Measurements from ENCODE around the gene CNTNAP2. TPM values are rescaled to one million over a fixed set of nuclear protein-coding genes. Genes with fewer than 3 reads are reported as not detected.

Gene CNTNAP2
- total and polyA plus RNA-seq, 7 donors, result 0.60 to 2.4 (median 1.7) TPM

DNA sequence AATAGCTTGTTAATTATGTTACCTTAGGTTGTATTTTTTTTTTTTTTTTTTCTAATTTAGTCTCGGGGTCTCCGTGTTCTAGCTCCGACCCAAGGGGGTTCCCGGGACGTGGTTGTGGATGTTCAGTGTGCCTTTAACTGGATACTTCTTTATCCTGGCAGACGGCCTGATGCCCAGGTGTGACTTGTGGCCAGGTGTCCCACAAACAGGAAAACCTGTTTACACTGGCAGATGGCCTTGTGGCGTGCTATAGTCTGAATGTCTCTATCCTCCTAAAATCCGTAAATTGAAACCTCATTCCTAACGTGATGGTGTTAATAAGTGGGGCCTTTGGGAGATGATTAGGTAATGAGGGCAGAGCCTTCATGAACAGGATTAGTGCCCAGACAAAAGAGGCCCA, 1927.6 kb downstream of the CNTNAP2 start:
- intact Hi-C loops (cut with DNase I), result no loop called here
- Histone ChIP-seq H3K4me1 (no peaks in the 10 kb centered on the region), H3K9me3 (no peaks in the 10 kb centered on the region), H3K36me3 (no peaks in the 10 kb centered on the region), H3K4me3 (no peak overlapping the region), H3K27me3 (no peaks in the 10 kb centered on the region), H3K27ac (no peak overlapping the region)
- DNase-seq, result no peak
- WGBS, 2 donors, result 61 to 86% methylated on average over 9 of the region's 9 CpGs
- TF ChIP-seq POLR2AphosphoS5 (IDR thresholded peaks at IDR 0.05) (no peak), EP300 (IDR thresholded peaks at IDR 0.05) (no peak), POLR2A (IDR thresholded peaks at IDR 0.05) (no peak)
- TF ChIP-seq, protein P1, sequence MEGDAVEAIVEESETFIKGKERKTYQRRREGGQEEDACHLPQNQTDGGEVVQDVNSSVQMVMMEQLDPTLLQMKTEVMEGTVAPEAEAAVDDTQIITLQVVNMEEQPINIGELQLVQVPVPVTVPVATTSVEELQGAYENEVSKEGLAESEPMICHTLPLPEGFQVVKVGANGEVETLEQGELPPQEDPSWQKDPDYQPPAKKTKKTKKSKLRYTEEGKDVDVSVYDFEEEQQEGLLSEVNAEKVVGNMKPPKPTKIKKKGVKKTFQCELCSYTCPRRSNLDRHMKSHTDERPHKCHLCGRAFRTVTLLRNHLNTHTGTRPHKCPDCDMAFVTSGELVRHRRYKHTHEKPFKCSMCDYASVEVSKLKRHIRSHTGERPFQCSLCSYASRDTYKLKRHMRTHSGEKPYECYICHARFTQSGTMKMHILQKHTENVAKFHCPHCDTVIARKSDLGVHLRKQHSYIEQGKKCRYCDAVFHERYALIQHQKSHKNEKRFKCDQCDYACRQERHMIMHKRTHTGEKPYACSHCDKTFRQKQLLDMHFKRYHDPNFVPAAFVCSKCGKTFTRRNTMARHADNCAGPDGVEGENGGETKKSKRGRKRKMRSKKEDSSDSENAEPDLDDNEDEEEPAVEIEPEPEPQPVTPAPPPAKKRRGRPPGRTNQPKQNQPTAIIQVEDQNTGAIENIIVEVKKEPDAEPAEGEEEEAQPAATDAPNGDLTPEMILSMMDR (IDR thresholded peaks at IDR 0.05), result no peak

DNA sequence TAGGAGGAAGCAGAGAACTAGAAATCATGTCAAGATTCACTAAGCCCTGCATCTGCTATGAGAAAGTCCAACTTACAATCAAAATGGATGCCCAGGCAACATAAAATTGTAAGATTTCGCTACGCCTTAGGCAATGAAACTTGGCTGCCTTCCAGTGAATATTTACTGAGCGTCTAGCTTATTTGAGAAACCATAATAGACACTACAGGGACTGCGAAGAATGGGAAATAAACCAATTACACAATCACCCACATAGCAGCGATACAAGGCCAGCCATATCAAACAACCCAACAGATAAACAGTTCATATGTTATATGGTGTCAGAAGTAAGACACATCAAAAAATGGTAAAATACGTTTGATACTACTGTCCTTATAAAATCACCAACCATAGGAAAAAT, 1928.9 kb downstream of the CNTNAP2 start:
- Histone ChIP-seq H3K27me3 (no peaks in the 10 kb centered on the region), H3K4me1 (no peaks in the 10 kb centered on the region), H3K27ac (no peak overlapping the region), H3K9me3 (no peaks in the 10 kb centered on the region), H3K4me3 (no peak overlapping the region), H3K36me3 (no peaks in the 10 kb centered on the region)
- WGBS, 2 donors, result 23 to 74% methylated on average over 6 of the region's 6 CpGs
- TF ChIP-seq, protein P1 (IDR thresholded peaks at IDR 0.05), result no peak
- TF ChIP-seq POLR2AphosphoS5 (IDR thresholded peaks at IDR 0.05), result no peak
- no peak for TF ChIP-seq POLR2A (IDR thresholded peaks at IDR 0.05)
- TF ChIP-seq EP300 (IDR thresholded peaks at IDR 0.05), result no peak
- intact Hi-C loops (cut with DNase I), result no loop called here
- DNase-seq, result no peak

DNA sequence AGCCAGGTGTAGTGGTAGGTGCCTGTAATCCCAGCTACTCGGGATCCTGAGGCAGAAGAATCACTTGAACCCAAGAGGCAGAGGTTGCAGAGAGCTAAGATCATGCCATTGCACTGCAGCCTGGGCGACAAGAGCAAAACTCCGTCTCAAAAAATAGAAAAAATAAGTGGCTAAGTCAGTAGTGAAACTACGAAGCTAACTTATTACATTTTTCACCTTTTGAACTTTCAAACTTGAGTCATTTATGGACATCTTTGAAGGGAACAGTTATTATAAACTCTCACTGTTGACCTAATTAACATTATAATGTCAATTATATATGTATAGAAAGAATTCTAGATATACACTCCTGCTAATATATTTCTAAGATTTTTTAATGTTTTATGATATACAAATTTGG, 1932.5 kb downstream of the CNTNAP2 start:
- DNase-seq, result no peak
- Histone ChIP-seq H3K4me3 (no peak overlapping the region), H3K36me3 (no peaks in the 10 kb centered on the region), H3K27me3 (no peaks in the 10 kb centered on the region), H3K4me1 (no peaks in the 10 kb centered on the region), H3K9me3 (no peaks in the 10 kb centered on the region), H3K27ac (no peak overlapping the region)
- no peak for TF ChIP-seq EP300 (IDR thresholded peaks at IDR 0.05)
- no peak for TF ChIP-seq POLR2AphosphoS5 (IDR thresholded peaks at IDR 0.05)
- no peak for TF ChIP-seq POLR2A (IDR thresholded peaks at IDR 0.05)
- TF ChIP-seq, protein P1 (IDR thresholded peaks at IDR 0.05), result no peak
- WGBS, 2 donors, result 83 to 90% methylated on average over 4 of the region's 4 CpGs
- intact Hi-C loops (cut with DNase I), result no loop called here

DNA sequence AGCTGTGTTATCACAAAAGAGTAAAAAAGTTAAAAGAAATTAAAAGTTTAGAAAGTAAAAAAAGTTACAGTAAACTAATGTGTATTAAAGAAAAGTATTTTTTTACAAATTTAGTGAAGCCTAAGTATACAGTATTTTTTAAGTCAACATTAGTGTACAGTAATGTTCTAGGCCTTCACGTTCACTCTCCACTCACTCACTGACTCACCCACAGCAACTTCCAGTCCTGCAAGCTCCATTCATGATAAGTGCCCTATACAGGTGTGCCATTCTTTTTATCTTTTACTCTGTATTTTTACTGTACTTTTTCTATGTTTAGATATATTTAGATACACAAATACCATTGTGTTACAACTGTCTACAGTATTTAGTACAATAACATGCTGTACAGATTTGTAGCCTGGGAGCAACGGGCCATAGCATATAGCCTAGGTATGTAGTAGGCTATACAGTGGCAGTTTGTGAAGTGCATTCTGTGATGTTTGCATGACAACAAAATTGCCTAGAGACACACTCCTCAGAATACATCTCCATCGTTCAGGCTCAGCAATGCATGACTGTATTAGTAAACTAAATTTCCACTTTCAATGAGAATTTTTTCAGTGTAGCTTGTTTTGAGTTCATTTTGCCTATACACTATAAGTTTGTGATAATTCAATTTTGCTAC, 1934.0 kb downstream of the CNTNAP2 start:
- 33 to 72% methylated on average over 3 of the region's 3 CpGs for WGBS, 2 donors
- TF ChIP-seq EP300 (IDR thresholded peaks at IDR 0.05) (no peak), POLR2AphosphoS5 (IDR thresholded peaks at IDR 0.05) (no peak), POLR2A (IDR thresholded peaks at IDR 0.05) (no peak)
- Histone ChIP-seq H3K4me3 (no peak overlapping the region), H3K27me3 (no peaks in the 10 kb centered on the region), H3K36me3 (no peaks in the 10 kb centered on the region), H3K4me1 (no peaks in the 10 kb centered on the region), H3K9me3 (no peaks in the 10 kb centered on the region), H3K27ac (no peak overlapping the region)
- no peak for DNase-seq
- intact Hi-C loops (cut with DNase I), result no loop called here

DNA sequence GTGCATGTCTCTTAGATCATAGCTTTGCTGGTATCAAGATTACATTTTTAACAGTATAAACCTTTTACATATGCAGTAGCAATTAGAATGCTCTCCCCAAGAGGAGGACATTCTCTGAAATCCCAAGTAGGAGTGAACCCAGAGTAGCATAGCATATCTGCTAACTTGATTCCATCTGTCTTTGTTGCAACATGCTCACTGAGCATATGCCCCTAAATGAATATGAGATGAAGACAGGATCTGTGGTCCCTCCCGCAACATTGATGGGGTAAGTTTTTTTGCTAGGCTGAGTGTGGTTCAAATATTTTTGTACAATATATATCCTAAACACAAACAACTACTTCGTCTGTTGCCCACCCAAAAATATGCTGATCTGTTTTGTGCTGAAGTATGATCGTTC, 1939.8 kb downstream of the CNTNAP2 start:
- Histone ChIP-seq H3K9me3 (no peaks in the 10 kb centered on the region), H3K36me3 (no peaks in the 10 kb centered on the region), H3K27me3 (no peaks in the 10 kb centered on the region), H3K4me1 (no peaks in the 10 kb centered on the region), H3K27ac (no peak overlapping the region), H3K4me3 (no peak overlapping the region)
- WGBS, 2 donors, result 85 to 88% methylated on average over 3 of the region's 3 CpGs
- no peak for TF ChIP-seq EP300 (IDR thresholded peaks at IDR 0.05)
- TF ChIP-seq POLR2AphosphoS5 (IDR thresholded peaks at IDR 0.05), result no peak
- TF ChIP-seq POLR2A (IDR thresholded peaks at IDR 0.05), result no peak
- TF ChIP-seq, protein P1 (IDR thresholded peaks at IDR 0.05), result no peak
- intact Hi-C loops (cut with DNase I), result no loop called here
- DNase-seq, result no peak
